ENCODE data around the gene MMP2. TPM values are rescaled to one million over a fixed set of nuclear protein-coding genes. Genes with fewer than 3 reads are reported as not detected.

MMP2 gene
- total RNA-seq, 1 experiment from 2014 or later = 311 TPM

GRCh38 chr16:55499951-55500529 lies 21.0 kb downstream of the MMP2 start:
- no TSS peak for BruUV-seq (replicated peaks)
- TF ChIP-seq TCF7L2 (IDR thresholded peaks at IDR 0.05; ENCODE audit: low read depth, low read length) (0 out of 2 replicates have a peak, but pooled peaks have one; percentile 40), SIN3A (IDR thresholded peaks at IDR 0.05; ENCODE audit: borderline replicate concordance, insufficient read depth, low read depth, low read length) (no peak), REST (IDR thresholded peaks at IDR 0.05; ENCODE audit: insufficient read depth in 1 of 2, low read depth in 2 of 2, low read length in 1 of 2) (no peak), CTCF (IDR thresholded peaks at IDR 0.05) (no peak), POLR2AphosphoS5 (IDR thresholded peaks at IDR 0.05; ENCODE audit: low read depth, low read length) (no peak)
- peak overlapping the region; percentile 86 for H3K27ac ChIP-seq (ENCODE audit: low read length)
- POLR2A ChIA-PET = no interaction called here
- H3K36me3 ChIP-seq (ENCODE audit: control insufficient read depth, insufficient read depth, low read length) = no peaks in the 10 kb centered on the region
- CTCF ChIA-PET = interaction anchor here (0.9 kb wide), 1 partner anchor 35 kb away, joined by 9 read pairs; no protein-coding TSS in a partner anchor
- ATAC-seq (peak; percentile 77), DNase-seq (ENCODE audit: low read depth, low spot score) (no peak)
- no peaks in the 10 kb centered on the region for H3K9me3 ChIP-seq (ENCODE audit: control insufficient read depth, insufficient read depth, low read depth, low read length)
- in situ Hi-C loops (cut with HindIII; ENCODE audit: low pct_unique_long_range_greater_than_20kb, low sequenced_read_pairs) = no loop called here
- intact Hi-C loops (cut with micrococcal nuclease; ENCODE audit: unreplicated experiment) = loop anchor here (2.0 to 5.0 kb wide), 2 partner anchors 19 to 33 kb away; no protein-coding TSS in a partner anchor
- peaks cover 79% of the 10 kb centered on the region for H3K4me1 ChIP-seq (ENCODE audit: control insufficient read depth, insufficient read depth, low read length)
- H3K27me3 ChIP-seq (ENCODE audit: control insufficient read depth, insufficient read depth, low read length) = no peaks in the 10 kb centered on the region
- no peak overlapping the region for H3K4me3 ChIP-seq (ENCODE audit: low read depth in 2 of 2, low read length in 2 of 2)

GRCh38 chr16:55500530-55501011 lies 21.6 kb downstream of the MMP2 start:
- peak overlapping the region; percentile 86 for H3K27ac ChIP-seq (ENCODE audit: low read length)
- DNase-seq (ENCODE audit: low read depth, low spot score) (no peak), ATAC-seq (peak; percentile 13)
- intact Hi-C loops (cut with micrococcal nuclease; ENCODE audit: unreplicated experiment) (loop anchor here (2.0 to 5.0 kb wide), 2 partner anchors 20 to 33 kb away; no protein-coding TSS in a partner anchor), in situ Hi-C loops (cut with HindIII; ENCODE audit: low pct_unique_long_range_greater_than_20kb, low sequenced_read_pairs) (no loop called here)
- no peak for TF ChIP-seq REST (IDR thresholded peaks at IDR 0.05; ENCODE audit: insufficient read depth in 1 of 2, low read depth in 2 of 2, low read length in 1 of 2)
- no peak for TF ChIP-seq TCF7L2 (IDR thresholded peaks at IDR 0.05; ENCODE audit: low read depth, low read length)
- TF ChIP-seq POLR2AphosphoS5 (IDR thresholded peaks at IDR 0.05; ENCODE audit: low read depth, low read length) = no peak
- no peak for TF ChIP-seq CTCF (IDR thresholded peaks at IDR 0.05)
- no peak for TF ChIP-seq SIN3A (IDR thresholded peaks at IDR 0.05; ENCODE audit: borderline replicate concordance, insufficient read depth, low read depth, low read length)
- H3K4me1 ChIP-seq (ENCODE audit: control insufficient read depth, insufficient read depth, low read length) = peaks cover 74% of the 10 kb centered on the region
- no peak overlapping the region for H3K4me3 ChIP-seq (ENCODE audit: low read depth in 2 of 2, low read length in 2 of 2)
- BruUV-seq (replicated peaks) = no TSS peak
- no peaks in the 10 kb centered on the region for H3K9me3 ChIP-seq (ENCODE audit: control insufficient read depth, insufficient read depth, low read depth, low read length)
- POLR2A ChIA-PET = no interaction called here
- CTCF ChIA-PET = interaction anchor here (0.9 kb wide), 1 partner anchor 35 kb away, joined by 9 read pairs; no protein-coding TSS in a partner anchor
- H3K36me3 ChIP-seq (ENCODE audit: control insufficient read depth, insufficient read depth, low read length) = no peaks in the 10 kb centered on the region
- H3K27me3 ChIP-seq (ENCODE audit: control insufficient read depth, insufficient read depth, low read length) = no peaks in the 10 kb centered on the region
